A673 (cell line): Measurements from ENCODE around the gene PCDH7.

ENCODE experiments used
- EZH2 ChIP-seq: fragments of 200-600 bp; sonication (generic); IDR thresholded peaks from 2 replicates; pipeline ENCODE4 v1.6.1; 2017; ENCODE audit warnings: borderline replicate concordance, low read depth, mild to moderate bottlenecking, mixed read lengths, antibody characterized with exemption, low read length; ENCODE audit not compliant: poor library complexity, severe bottlenecking
- TF ChIP-seq, protein P1 (sequence below): fragments of 300-800, 200-600 bp; sonication (generic); conservative IDR thresholded peaks from 2 replicates; pipeline ENCODE4 v1.5.1; 2017; ENCODE audit warnings: low read depth, mild to moderate bottlenecking, antibody characterized with exemption, low read length, moderate library complexity, mixed read lengths

DNA sequence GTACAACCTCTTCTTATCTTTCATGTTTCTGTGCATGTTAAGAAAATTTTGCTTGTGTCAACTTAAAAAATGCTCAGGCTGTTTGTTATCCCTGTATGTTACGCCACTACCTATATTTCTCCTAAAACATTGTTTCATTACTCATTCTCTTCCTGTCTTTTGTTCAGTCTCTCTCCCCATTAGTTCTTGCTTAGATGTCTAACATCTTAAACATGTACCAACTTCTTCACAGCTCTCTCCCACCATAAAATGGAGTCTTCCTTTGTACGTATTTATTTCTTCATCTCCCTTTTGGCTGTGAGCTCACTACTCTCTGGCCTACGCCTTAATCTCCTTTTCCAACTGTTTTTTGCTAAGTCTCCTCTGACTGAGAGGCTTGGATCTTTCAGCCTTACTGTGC lies 36.4 kb downstream of the PCDH7 start:
- TF ChIP-seq, protein P1, sequence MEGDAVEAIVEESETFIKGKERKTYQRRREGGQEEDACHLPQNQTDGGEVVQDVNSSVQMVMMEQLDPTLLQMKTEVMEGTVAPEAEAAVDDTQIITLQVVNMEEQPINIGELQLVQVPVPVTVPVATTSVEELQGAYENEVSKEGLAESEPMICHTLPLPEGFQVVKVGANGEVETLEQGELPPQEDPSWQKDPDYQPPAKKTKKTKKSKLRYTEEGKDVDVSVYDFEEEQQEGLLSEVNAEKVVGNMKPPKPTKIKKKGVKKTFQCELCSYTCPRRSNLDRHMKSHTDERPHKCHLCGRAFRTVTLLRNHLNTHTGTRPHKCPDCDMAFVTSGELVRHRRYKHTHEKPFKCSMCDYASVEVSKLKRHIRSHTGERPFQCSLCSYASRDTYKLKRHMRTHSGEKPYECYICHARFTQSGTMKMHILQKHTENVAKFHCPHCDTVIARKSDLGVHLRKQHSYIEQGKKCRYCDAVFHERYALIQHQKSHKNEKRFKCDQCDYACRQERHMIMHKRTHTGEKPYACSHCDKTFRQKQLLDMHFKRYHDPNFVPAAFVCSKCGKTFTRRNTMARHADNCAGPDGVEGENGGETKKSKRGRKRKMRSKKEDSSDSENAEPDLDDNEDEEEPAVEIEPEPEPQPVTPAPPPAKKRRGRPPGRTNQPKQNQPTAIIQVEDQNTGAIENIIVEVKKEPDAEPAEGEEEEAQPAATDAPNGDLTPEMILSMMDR: no peak
- no peak for TF ChIP-seq EZH2
